ENCODE measurements around the gene SPDEF.

DNA sequence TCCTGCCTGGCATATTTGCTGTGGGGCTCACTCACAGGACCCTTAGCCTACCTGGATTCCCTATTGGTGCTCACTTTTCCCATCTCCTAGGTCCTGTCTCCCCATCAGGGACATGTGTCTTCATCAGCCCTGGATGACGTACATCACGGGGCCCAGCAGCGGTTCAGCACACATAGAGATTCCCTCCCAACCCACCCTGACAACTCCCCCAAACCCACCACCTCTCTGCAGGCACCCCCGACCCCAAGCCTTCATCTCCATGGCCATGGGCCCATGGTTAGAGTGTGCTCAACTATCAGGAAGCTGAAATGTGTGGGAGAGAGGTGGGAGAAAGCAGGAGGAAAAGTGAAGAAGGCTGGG, 25.4 kb upstream of the SPDEF start:
- TF ChIP-seq, protein P1, sequence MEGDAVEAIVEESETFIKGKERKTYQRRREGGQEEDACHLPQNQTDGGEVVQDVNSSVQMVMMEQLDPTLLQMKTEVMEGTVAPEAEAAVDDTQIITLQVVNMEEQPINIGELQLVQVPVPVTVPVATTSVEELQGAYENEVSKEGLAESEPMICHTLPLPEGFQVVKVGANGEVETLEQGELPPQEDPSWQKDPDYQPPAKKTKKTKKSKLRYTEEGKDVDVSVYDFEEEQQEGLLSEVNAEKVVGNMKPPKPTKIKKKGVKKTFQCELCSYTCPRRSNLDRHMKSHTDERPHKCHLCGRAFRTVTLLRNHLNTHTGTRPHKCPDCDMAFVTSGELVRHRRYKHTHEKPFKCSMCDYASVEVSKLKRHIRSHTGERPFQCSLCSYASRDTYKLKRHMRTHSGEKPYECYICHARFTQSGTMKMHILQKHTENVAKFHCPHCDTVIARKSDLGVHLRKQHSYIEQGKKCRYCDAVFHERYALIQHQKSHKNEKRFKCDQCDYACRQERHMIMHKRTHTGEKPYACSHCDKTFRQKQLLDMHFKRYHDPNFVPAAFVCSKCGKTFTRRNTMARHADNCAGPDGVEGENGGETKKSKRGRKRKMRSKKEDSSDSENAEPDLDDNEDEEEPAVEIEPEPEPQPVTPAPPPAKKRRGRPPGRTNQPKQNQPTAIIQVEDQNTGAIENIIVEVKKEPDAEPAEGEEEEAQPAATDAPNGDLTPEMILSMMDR (tag by site-specific recombination; IDR thresholded peaks at IDR 0.05), result no peak
- TF ChIP-seq ZNF670 (tag by site-specific recombination; IDR thresholded peaks at IDR 0.05; ENCODE audit: low read depth) (no peak), REPIN1 (tag by site-specific recombination; IDR thresholded peaks at IDR 0.05; ENCODE audit: low read depth) (no peak), ZNF239 (tag by site-specific recombination; IDR thresholded peaks at IDR 0.05) (no peak), ZNF423 (tag by site-specific recombination; IDR thresholded peaks at IDR 0.05) (no peak), ZNF26 (tag by site-specific recombination; IDR thresholded peaks at IDR 0.05) (no peak)
- TF ChIP-seq, protein P2, sequence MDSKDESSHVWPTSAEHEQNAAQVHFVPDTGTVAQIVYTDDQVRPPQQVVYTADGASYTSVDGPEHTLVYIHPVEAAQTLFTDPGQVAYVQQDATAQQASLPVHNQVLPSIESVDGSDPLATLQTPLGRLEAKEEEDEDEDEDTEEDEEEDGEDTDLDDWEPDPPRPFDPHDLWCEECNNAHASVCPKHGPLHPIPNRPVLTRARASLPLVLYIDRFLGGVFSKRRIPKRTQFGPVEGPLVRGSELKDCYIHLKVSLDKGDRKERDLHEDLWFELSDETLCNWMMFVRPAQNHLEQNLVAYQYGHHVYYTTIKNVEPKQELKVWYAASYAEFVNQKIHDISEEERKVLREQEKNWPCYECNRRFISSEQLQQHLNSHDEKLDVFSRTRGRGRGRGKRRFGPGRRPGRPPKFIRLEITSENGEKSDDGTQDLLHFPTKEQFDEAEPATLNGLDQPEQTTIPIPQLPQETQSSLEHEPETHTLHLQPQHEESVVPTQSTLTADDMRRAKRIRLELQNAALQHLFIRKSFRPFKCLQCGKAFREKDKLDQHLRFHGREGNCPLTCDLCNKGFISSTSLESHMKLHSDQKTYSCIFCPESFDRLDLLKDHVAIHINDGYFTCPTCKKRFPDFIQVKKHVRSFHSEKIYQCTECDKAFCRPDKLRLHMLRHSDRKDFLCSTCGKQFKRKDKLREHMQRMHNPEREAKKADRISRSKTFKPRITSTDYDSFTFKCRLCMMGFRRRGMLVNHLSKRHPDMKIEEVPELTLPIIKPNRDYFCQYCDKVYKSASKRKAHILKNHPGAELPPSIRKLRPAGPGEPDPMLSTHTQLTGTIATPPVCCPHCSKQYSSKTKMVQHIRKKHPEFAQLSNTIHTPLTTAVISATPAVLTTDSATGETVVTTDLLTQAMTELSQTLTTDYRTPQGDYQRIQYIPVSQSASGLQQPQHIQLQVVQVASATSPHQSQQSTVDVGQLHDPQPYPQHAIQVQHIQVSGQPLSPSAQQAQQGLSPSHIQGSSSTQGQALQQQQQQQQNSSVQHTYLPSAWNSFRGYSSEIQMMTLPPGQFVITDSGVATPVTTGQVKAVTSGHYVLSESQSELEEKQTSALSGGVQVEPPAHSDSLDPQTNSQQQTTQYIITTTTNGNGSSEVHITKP (tag by site-specific recombination; IDR thresholded peaks at IDR 0.05), result no peak
- TF ChIP-seq, protein P3, sequence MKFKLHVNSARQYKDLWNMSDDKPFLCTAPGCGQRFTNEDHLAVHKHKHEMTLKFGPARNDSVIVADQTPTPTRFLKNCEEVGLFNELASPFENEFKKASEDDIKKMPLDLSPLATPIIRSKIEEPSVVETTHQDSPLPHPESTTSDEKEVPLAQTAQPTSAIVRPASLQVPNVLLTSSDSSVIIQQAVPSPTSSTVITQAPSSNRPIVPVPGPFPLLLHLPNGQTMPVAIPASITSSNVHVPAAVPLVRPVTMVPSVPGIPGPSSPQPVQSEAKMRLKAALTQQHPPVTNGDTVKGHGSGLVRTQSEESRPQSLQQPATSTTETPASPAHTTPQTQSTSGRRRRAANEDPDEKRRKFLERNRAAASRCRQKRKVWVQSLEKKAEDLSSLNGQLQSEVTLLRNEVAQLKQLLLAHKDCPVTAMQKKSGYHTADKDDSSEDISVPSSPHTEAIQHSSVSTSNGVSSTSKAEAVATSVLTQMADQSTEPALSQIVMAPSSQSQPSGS (tag by site-specific recombination; IDR thresholded peaks at IDR 0.05; ENCODE audit: low read depth), result no peak

Data from HEK293 (cell line).